BLaER1 treated with 17β-estradiol and CSF1 and Interleukin-3, amounts not matched to agents 10 nM and 100 nM (cell line): ENCODE results near the gene SLC39A7.
A peak's percentile ranks its signal among the peaks of the same experiment; 100 is the strongest.

Experiments
- H3K27ac ChIP-seq, 11 experiments: shearing (Covaris generic); formaldehyde crosslinking; 2 replicates each; pipeline ENCODE4 v1.8.1; 2022
- H3K27me3 ChIP-seq, 11 experiments: shearing (Covaris generic); formaldehyde crosslinking; 2 replicates each; pipeline ENCODE4 v1.8.1; 2022
- H3K36me3 ChIP-seq, 11 experiments: shearing (Covaris generic); formaldehyde crosslinking; 2 replicates each; pipeline ENCODE4 v1.8.1; 2022
- H3K4me1 ChIP-seq, 10 experiments: shearing (Covaris generic); formaldehyde crosslinking; 2 replicates each; pipeline ENCODE4 v1.8.1; 2022
- H3K4me2 ChIP-seq, 11 experiments: shearing (Covaris generic); formaldehyde crosslinking; 2 replicates each; pipeline ENCODE4 v1.8.1; 2022
- H3K4me3 ChIP-seq, 10 experiments: shearing (Covaris generic); formaldehyde crosslinking; 2 replicates each; pipeline ENCODE4 v1.8.1; 2022
- H3K9ac ChIP-seq, 11 experiments: shearing (Covaris generic); formaldehyde crosslinking; 2 replicates each; pipeline ENCODE4 v1.8.1; 2022
- H3K9me3 ChIP-seq, 11 experiments: shearing (Covaris generic); formaldehyde crosslinking; replicated peaks in 1 of 11; 2 replicates each; pipeline ENCODE4 v1.8.1; 2022
- H4K20me1 ChIP-seq, 11 experiments: shearing (Covaris generic); formaldehyde crosslinking; 2 replicates each; pipeline ENCODE4 v1.8.1; 2022
- Cebpa-rat ChIP-seq, 11 experiments: shearing (Covaris generic); IDR thresholded peaks; 2 replicates each; pipeline ENCODE4 v1.8.1; 2022

SLC39A7 gene

GRCh38 chr6:33241968-33242367, 41.3 kb downstream of the SLC39A7 start:
- H3K9me3 ChIP-seq, result no peaks in the 10 kb centered on the region
- no peak overlapping the region for H3K4me3 ChIP-seq
- no peak overlapping the region for H3K27ac ChIP-seq
- peaks cover 4 to 11% (median 8%) of the 10 kb centered on the region in 10 experiments; a peak in 13 of 20 replicates for H3K4me1 ChIP-seq
- no peak for TF ChIP-seq Cebpa-rat (IDR thresholded peaks at IDR 0.05)
- H3K4me2 ChIP-seq, result no peak overlapping the region; a peak in 1 of 22 replicates
- no peaks in the 10 kb centered on the region for H3K36me3 ChIP-seq
- no peaks in the 10 kb centered on the region for H4K20me1 ChIP-seq
- H3K9ac ChIP-seq, result no peak overlapping the region
- H3K27me3 ChIP-seq, result no peaks in the 10 kb centered on the region

GRCh38 chr6:33243476-33243875, 42.8 kb downstream of the SLC39A7 start:
- H3K4me2 ChIP-seq, result no peak overlapping the region
- H3K27me3 ChIP-seq, result no peaks in the 10 kb centered on the region
- TF ChIP-seq Cebpa-rat (IDR thresholded peaks at IDR 0.05), result no peak
- H3K27ac ChIP-seq, result no peak overlapping the region
- H3K36me3 ChIP-seq, result no peaks in the 10 kb centered on the region
- no peak overlapping the region for H3K9ac ChIP-seq
- H4K20me1 ChIP-seq, result no peaks in the 10 kb centered on the region
- H3K4me1 ChIP-seq, result peaks cover under 1 to 11% (median 5%) of the 10 kb centered on the region in 10 experiments; a peak in 13 of 20 replicates
- H3K4me3 ChIP-seq, result no peak overlapping the region
- H3K9me3 ChIP-seq, result no peaks in the 10 kb centered on the region

GRCh38 chr6:33247977-33248642, 47.4 kb downstream of the SLC39A7 start:
- H3K9me3 ChIP-seq, result no peaks in the 10 kb centered on the region
- H3K27ac ChIP-seq, result peak overlapping the region; percentile 84 to 96 (median 91)
- no peaks in the 10 kb centered on the region for H4K20me1 ChIP-seq
- peaks cover 20 to 45% (median 32%) of the 10 kb centered on the region in 10 experiments for H3K4me1 ChIP-seq
- TF ChIP-seq Cebpa-rat (IDR thresholded peaks at IDR 0.05), result no peak
- no peaks in the 10 kb centered on the region for H3K27me3 ChIP-seq
- peak overlapping the region; percentile 47 to 75 (median 68) for H3K4me3 ChIP-seq
- peak overlapping the region; percentile 96 to 100 (median 99) for H3K4me2 ChIP-seq
- H3K9ac ChIP-seq, result peak overlapping the region; percentile 77 to 92 (median 87)
- H3K36me3 ChIP-seq, result peaks cover 0 to 30% (median 15%) of the 10 kb centered on the region in 11 experiments; a peak in 16 of 22 replicates

GRCh38 chr6:33248643-33248931, 47.9 kb downstream of the SLC39A7 start:
- H3K9me3 ChIP-seq, result no peaks in the 10 kb centered on the region
- peaks cover 0 to 34% (median 16%) of the 10 kb centered on the region in 11 experiments; a peak in 16 of 22 replicates for H3K36me3 ChIP-seq
- no peaks in the 10 kb centered on the region for H3K27me3 ChIP-seq
- peak overlapping the region; percentile 47 to 75 (median 68) for H3K4me3 ChIP-seq
- peak overlapping the region; percentile 96 to 100 (median 99) for H3K4me2 ChIP-seq
- no peak for TF ChIP-seq Cebpa-rat (IDR thresholded peaks at IDR 0.05)
- no peaks in the 10 kb centered on the region for H4K20me1 ChIP-seq
- H3K4me1 ChIP-seq, result peaks cover 20 to 50% (median 32%) of the 10 kb centered on the region in 10 experiments
- peak overlapping the region; percentile 77 to 92 (median 87) for H3K9ac ChIP-seq
- H3K27ac ChIP-seq, result peak overlapping the region; percentile 84 to 96 (median 91)

GRCh38 chr6:33248932-33249731, 48.5 kb downstream of the SLC39A7 start:
- peaks cover 20 to 52% (median 32%) of the 10 kb centered on the region in 10 experiments for H3K4me1 ChIP-seq
- no peaks in the 10 kb centered on the region for H3K27me3 ChIP-seq
- H3K4me3 ChIP-seq, result peak overlapping the region; percentile 58 to 76 (median 68)
- H3K36me3 ChIP-seq, result peaks cover 0 to 39% (median 17%) of the 10 kb centered on the region in 11 experiments; a peak in 16 of 22 replicates
- no peaks in the 10 kb centered on the region for H3K9me3 ChIP-seq
- H3K27ac ChIP-seq, result peak overlapping the region; percentile 84 to 96 (median 91)
- no peak for TF ChIP-seq Cebpa-rat (IDR thresholded peaks at IDR 0.05)
- H3K4me2 ChIP-seq, result peak overlapping the region; percentile 99 to 100 (median 99)
- H3K9ac ChIP-seq, result peak overlapping the region; percentile 86 to 92 (median 90)
- no peaks in the 10 kb centered on the region for H4K20me1 ChIP-seq

- peak overlapping the region; percentile 84 to 96 (median 91) for H3K27ac ChIP-seq
- peaks cover 20 to 52% (median 32%) of the 10 kb centered on the region in 10 experiments for H3K4me1 ChIP-seq
- no peaks in the 10 kb centered on the region for H4K20me1 ChIP-seq
- H3K9ac ChIP-seq, result peak overlapping the region; percentile 86 to 92 (median 90)
- H3K4me3 ChIP-seq, result peak overlapping the region; percentile 58 to 76 (median 68)
- H3K27me3 ChIP-seq, result no peaks in the 10 kb centered on the region
- H3K36me3 ChIP-seq, result peaks cover under 1 to 48% (median 24%) of the 10 kb centered on the region in 11 experiments; a peak in 19 of 22 replicates
- peak overlapping the region; percentile 90 to 100 (median 99) for H3K4me2 ChIP-seq
- no peak for TF ChIP-seq Cebpa-rat (IDR thresholded peaks at IDR 0.05)
- H3K9me3 ChIP-seq, result no peaks in the 10 kb centered on the region
These were observed 49.3 kb downstream of the SLC39A7 start for GRCh38 chr6:33249732-33250630.

- H3K27me3 ChIP-seq, result no peaks in the 10 kb centered on the region
- H3K4me1 ChIP-seq, result peaks cover 20 to 52% (median 32%) of the 10 kb centered on the region in 10 experiments
- peak overlapping the region in 6 of 10 experiments; percentile 58 to 76 (median 69); a peak in 8 of 20 replicates for H3K4me3 ChIP-seq
- H3K4me2 ChIP-seq, result peak overlapping the region; percentile 90 to 100 (median 99)
- peak overlapping the region in 9 of 11 experiments; percentile 19 to 96 (median 91); a peak in 10 of 22 replicates for H3K27ac ChIP-seq
- TF ChIP-seq Cebpa-rat (IDR thresholded peaks at IDR 0.05), result no peak
- H4K20me1 ChIP-seq, result no peaks in the 10 kb centered on the region
- peak overlapping the region; percentile 6 to 92 (median 90); a peak in 18 of 22 replicates for H3K9ac ChIP-seq
- H3K9me3 ChIP-seq, result no peaks in the 10 kb centered on the region
- peaks cover 8 to 55% (median 29%) of the 10 kb centered on the region in 11 experiments; a peak in 19 of 22 replicates for H3K36me3 ChIP-seq
These were observed 50.1 kb downstream of the SLC39A7 start for GRCh38 chr6:33250731-33251130.

GRCh38 chr6:33251395-33252012, 50.8 kb downstream of the SLC39A7 start:
- peaks cover 14 to 60% (median 31%) of the 10 kb centered on the region in 11 experiments; a peak in 19 of 22 replicates for H3K36me3 ChIP-seq
- peak overlapping the region in 4 of 11 experiments; percentile 11 to 92 (median 52); a peak in 3 of 22 replicates for H3K9ac ChIP-seq
- TF ChIP-seq Cebpa-rat (IDR thresholded peaks at IDR 0.05), result no peak
- H3K9me3 ChIP-seq, result no peaks in the 10 kb centered on the region
- H3K4me1 ChIP-seq, result peaks cover 20 to 52% (median 32%) of the 10 kb centered on the region in 10 experiments
- H4K20me1 ChIP-seq, result no peaks in the 10 kb centered on the region
- H3K4me2 ChIP-seq, result peak overlapping the region in 7 of 11 experiments; percentile 21 to 100 (median 99); a peak in 9 of 22 replicates
- H3K27me3 ChIP-seq, result no peaks in the 10 kb centered on the region
- 0 out of 20 replicates have a peak overlapping the region, but pooled peaks of 1 of the 10 experiments have one; percentile 58 for H3K4me3 ChIP-seq
- peak overlapping the region in 1 of 11 experiments; percentile 15; a peak in 2 of 22 replicates for H3K27ac ChIP-seq
